ENCODE results near the gene SERTAD1. TPM values are rescaled to one million over a fixed set of nuclear protein-coding genes. Genes with fewer than 3 reads are reported as not detected.

Gene SERTAD1
- total and polyA plus RNA-seq, 10 donors: 8.5 to 19.7 (median 13.0) TPM

DNA sequence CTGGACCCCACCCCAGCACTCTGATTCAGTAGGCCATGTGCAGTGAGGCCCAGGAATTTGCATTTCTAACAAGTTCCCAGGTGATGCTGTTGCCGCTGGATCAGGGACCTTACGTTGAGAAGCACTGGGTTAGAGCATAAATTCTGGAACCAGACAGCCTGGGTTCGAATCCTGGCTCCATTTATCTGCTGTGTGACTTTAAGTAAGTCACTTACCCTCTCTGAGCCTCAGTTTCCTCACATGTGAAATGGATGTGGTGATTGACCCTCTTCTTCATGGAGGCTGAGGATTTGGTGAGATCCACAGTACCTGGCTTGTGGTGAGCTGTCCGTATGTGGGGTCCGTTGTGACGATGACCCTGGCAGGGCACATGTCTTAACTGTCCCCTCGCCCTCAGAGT, 51.7 kb downstream of the SERTAD1 start:
- no peak overlapping the region for H3K4me3 ChIP-seq
- H3K36me3 ChIP-seq: peaks cover 0 to 98% (median 49%) of the 10 kb centered on the region in 6 donors
- intact Hi-C loops (cut with DNase I; ENCODE audit: low total_unique reads): no loop called here
- no peaks in the 10 kb centered on the region for H3K27me3 ChIP-seq (replicated peaks in 1 of 7)
- DNase-seq: no peak
- H3K4me1 ChIP-seq: peaks cover 0 to 8% (median 2%) of the 10 kb centered on the region in 6 donors
- H3K27ac ChIP-seq: no peak overlapping the region
- 95 to 98% (median 96%) methylated on average over 6 to 7 of the region's 7 CpGs for WGBS, 5 donors
- TF ChIP-seq POLR2AphosphoS5 (IDR thresholded peaks at IDR 0.05) (no peak), POLR2A (IDR thresholded peaks at IDR 0.05) (no peak)
- TF ChIP-seq, protein P1, sequence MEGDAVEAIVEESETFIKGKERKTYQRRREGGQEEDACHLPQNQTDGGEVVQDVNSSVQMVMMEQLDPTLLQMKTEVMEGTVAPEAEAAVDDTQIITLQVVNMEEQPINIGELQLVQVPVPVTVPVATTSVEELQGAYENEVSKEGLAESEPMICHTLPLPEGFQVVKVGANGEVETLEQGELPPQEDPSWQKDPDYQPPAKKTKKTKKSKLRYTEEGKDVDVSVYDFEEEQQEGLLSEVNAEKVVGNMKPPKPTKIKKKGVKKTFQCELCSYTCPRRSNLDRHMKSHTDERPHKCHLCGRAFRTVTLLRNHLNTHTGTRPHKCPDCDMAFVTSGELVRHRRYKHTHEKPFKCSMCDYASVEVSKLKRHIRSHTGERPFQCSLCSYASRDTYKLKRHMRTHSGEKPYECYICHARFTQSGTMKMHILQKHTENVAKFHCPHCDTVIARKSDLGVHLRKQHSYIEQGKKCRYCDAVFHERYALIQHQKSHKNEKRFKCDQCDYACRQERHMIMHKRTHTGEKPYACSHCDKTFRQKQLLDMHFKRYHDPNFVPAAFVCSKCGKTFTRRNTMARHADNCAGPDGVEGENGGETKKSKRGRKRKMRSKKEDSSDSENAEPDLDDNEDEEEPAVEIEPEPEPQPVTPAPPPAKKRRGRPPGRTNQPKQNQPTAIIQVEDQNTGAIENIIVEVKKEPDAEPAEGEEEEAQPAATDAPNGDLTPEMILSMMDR (IDR thresholded peaks at IDR 0.05 in 8 of 11, conservative IDR thresholded peaks at IDR 0.05 in 3 of 11): no peak
- no peaks in the 10 kb centered on the region for H3K9me3 ChIP-seq

DNA sequence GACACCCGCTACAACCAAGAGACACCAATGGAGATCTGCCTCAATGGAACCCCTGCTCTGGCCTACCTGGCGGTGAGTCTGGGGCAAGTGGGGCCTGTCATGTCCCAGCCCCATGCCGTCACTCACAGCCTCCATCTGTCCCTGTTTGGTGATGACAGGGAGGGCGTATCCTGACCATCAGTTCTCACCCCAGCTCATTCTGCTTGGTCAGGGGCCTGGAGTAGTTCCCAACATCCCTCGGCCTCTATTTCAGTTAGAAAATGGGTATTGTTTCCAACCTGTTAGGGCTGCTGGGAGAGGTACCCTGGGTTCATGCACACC, 54.0 kb downstream of the SERTAD1 start:
- peaks cover 0 to 99% (median 51%) of the 10 kb centered on the region in 6 donors for H3K36me3 ChIP-seq
- intact Hi-C loops (cut with DNase I; ENCODE audit: low total_unique reads): no loop called here
- no peak for DNase-seq
- H3K4me3 ChIP-seq: no peak overlapping the region
- H3K27me3 ChIP-seq (replicated peaks in 1 of 7): no peaks in the 10 kb centered on the region
- H3K9me3 ChIP-seq: no peaks in the 10 kb centered on the region
- WGBS, 5 donors: 93 to 99% (median 98%) methylated on average over 3 to 5 of the region's 5 CpGs
- TF ChIP-seq, protein P1 (IDR thresholded peaks at IDR 0.05 in 8 of 11, conservative IDR thresholded peaks at IDR 0.05 in 3 of 11): no peak
- peak in 1 of 3 donors; percentile 29 for TF ChIP-seq POLR2AphosphoS5 (IDR thresholded peaks at IDR 0.05)
- peaks cover 0 to 9% (median 2%) of the 10 kb centered on the region in 6 donors for H3K4me1 ChIP-seq
- H3K27ac ChIP-seq: no peak overlapping the region

Small RNA genes lying within 50 kb of the gene (small RNA-seq; reads per million reads assigned to genes)
- gene RF00017: 0 reads per million in 4 donors

Other genes with a start within 250 kb of the SERTAD1 start
- 10 to 100 TPM; 14.0 to 25.6 (median 17.9) TPM for gene MAP3K10, start 234.6 kb downstream of the SERTAD1 start, total RNA-seq
- gene MAP3K10, start 234.6 kb downstream of the SERTAD1 start, polyA plus RNA-seq: 10 to 100 TPM in 1 of 3 donors, 1 to 10 TPM in 2; 4.3 to 23.0 (median 8.4) TPM
- gene TTC9B, start 207.6 kb downstream of the SERTAD1 start, total RNA-seq: not detected
- not detected for gene TTC9B, start 207.6 kb downstream of the SERTAD1 start, polyA plus RNA-seq
- under 1 TPM in 2 of 7 donors, not detected in 5; 0.43 to 0.47 TPM for gene CCNP, start 199.3 kb downstream of the SERTAD1 start, total RNA-seq
- under 1 TPM; 0.18 to 0.43 (median 0.26) TPM for gene CCNP, start 199.3 kb downstream of the SERTAD1 start, polyA plus RNA-seq
- 100 to 1,000 TPM in 4 of 7 donors, 10 to 100 TPM in 3; 95.1 to 134 (median 112) TPM for gene AKT2, start 140.6 kb downstream of the SERTAD1 start, total RNA-seq
- 10 to 100 TPM; 28.8 to 75.7 (median 37.1) TPM for gene AKT2, start 140.6 kb downstream of the SERTAD1 start, polyA plus RNA-seq
- gene C19orf47, start 77.6 kb downstream of the SERTAD1 start, total RNA-seq: 10 to 100 TPM; 10.2 to 21.9 (median 13.2) TPM
- gene C19orf47, start 77.6 kb downstream of the SERTAD1 start, polyA plus RNA-seq: 10 to 100 TPM in 1 of 3 donors, 1 to 10 TPM in 2; 8.2 to 14.7 (median 8.5) TPM
- 100 to 1,000 TPM; 187 to 589 (median 326) TPM for gene PLD3, start 77.3 kb downstream of the SERTAD1 start, total RNA-seq
- gene PLD3, start 77.3 kb downstream of the SERTAD1 start, polyA plus RNA-seq: 100 to 1,000 TPM in 1 of 3 donors, 10 to 100 TPM in 2; 61.3 to 120 (median 81.6) TPM
- under 1 TPM in 1 of 7 donors, not detected in 6; 0.19 TPM for gene HIPK4, start 35.8 kb downstream of the SERTAD1 start, total RNA-seq
- under 1 TPM in 1 of 3 donors, not detected in 2; 0.08 TPM for gene HIPK4, start 35.8 kb downstream of the SERTAD1 start, polyA plus RNA-seq
- gene PRX, start 12.6 kb downstream of the SERTAD1 start, total RNA-seq: 1 to 10 TPM; 1.7 to 3.4 (median 3.0) TPM
- 1 to 10 TPM in 1 of 3 donors, under 1 TPM in 2; 0.50 to 1.8 (median 0.56) TPM for gene PRX, start 12.6 kb downstream of the SERTAD1 start, polyA plus RNA-seq
- gene SERTAD3, start 18.3 kb upstream of the SERTAD1 start, total RNA-seq: 10 to 100 TPM; 21.5 to 51.4 (median 30.9) TPM
- gene SERTAD3, start 18.3 kb upstream of the SERTAD1 start, polyA plus RNA-seq: 10 to 100 TPM; 21.8 to 32.6 (median 23.5) TPM
- 100 to 1,000 TPM in 6 of 7 donors, 10 to 100 TPM in 1; 92.3 to 243 (median 179) TPM for gene BLVRB, start 39.8 kb upstream of the SERTAD1 start, total RNA-seq
- gene BLVRB, start 39.8 kb upstream of the SERTAD1 start, polyA plus RNA-seq: 100 to 1,000 TPM in 2 of 3 donors, 10 to 100 TPM in 1; 90.6 to 215 (median 136) TPM
- 1 to 10 TPM in 3 of 7 donors, under 1 TPM in 4; 0.32 to 2.3 (median 0.85) TPM for gene SPTBN4, start 41.0 kb upstream of the SERTAD1 start, total RNA-seq
- gene SPTBN4, start 41.0 kb upstream of the SERTAD1 start, polyA plus RNA-seq: under 1 TPM; 0.30 to 0.61 (median 0.35) TPM
- 100 to 1,000 TPM; 127 to 282 (median 151) TPM for gene SHKBP1, start 150.9 kb upstream of the SERTAD1 start, total RNA-seq
- gene SHKBP1, start 150.9 kb upstream of the SERTAD1 start, polyA plus RNA-seq: 100 to 1,000 TPM; 102 to 164 (median 152) TPM
- 100 to 1,000 TPM in 6 of 7 donors, 10 to 100 TPM in 1; 66.0 to 197 (median 186) TPM for gene LTBP4, start 175.4 kb upstream of the SERTAD1 start, total RNA-seq
- gene LTBP4, start 175.4 kb upstream of the SERTAD1 start, polyA plus RNA-seq: 100 to 1,000 TPM in 1 of 3 donors, 10 to 100 TPM in 2; 26.5 to 107 (median 34.3) TPM